ENCODE measurements around the gene RAPSN.
"Not testable (repeated sequence)": the region's sequence is repeated elsewhere in the genome, so short reads cannot be mapped to it uniquely, and the experiment has no call there.

The RAPSN gene

GRCh38 chr11:47466201-47466600 lies 17.3 kb upstream of the RAPSN start:
- no peak for DNase-seq (ENCODE audit: low spot score)

- DNase-seq (ENCODE audit: low spot score), result no peak
These were observed 15.5 kb upstream of the RAPSN start for GRCh38 chr11:47464483-47464882.

GRCh38 chr11:47461876-47462275 lies 12.9 kb upstream of the RAPSN start:
- DNase-seq (ENCODE audit: low spot score), result no peak

- DNase-seq (ENCODE audit: low spot score), result no peak
These were observed 11.8 kb upstream of the RAPSN start for GRCh38 chr11:47460571-47461235.

GRCh38 chr11:47454258-47454671 lies 5.3 kb upstream of the RAPSN start:
- DNase-seq (ENCODE audit: low spot score), result not testable (repeated sequence)

GRCh38 chr11:47453365-47453764 lies 4.4 kb upstream of the RAPSN start:
- DNase-seq (ENCODE audit: low spot score), result no peak

GRCh38 chr11:47451990-47452389 lies 3.1 kb upstream of the RAPSN start:
- no peak for DNase-seq (ENCODE audit: low spot score)

GRCh38 chr11:47451436-47451835 lies 2.5 kb upstream of the RAPSN start:
- no peak for DNase-seq (ENCODE audit: low spot score)

GRCh38 chr11:47449541-47449940 lies 605 bp upstream of the RAPSN start:
- DNase-seq (ENCODE audit: low spot score), result no peak

- DNase-seq (ENCODE audit: low spot score), result no peak
These were observed 1.0 kb downstream of the RAPSN start for GRCh38 chr11:47447906-47448305.

- no peak for DNase-seq (ENCODE audit: low spot score)
These were observed 2.1 kb downstream of the RAPSN start for GRCh38 chr11:47446833-47447232.

- DNase-seq (ENCODE audit: low spot score), result no peak
These were observed 3.1 kb downstream of the RAPSN start for GRCh38 chr11:47445840-47446239.

- DNase-seq (ENCODE audit: low spot score), result no peak
These were observed 5.1 kb downstream of the RAPSN start for GRCh38 chr11:47443817-47444216.

- DNase-seq (ENCODE audit: low spot score), result no peak
These were observed 5.8 kb downstream of the RAPSN start for GRCh38 chr11:47443028-47443700.

GRCh38 chr11:47442514-47442913 lies 6.4 kb downstream of the RAPSN start:
- DNase-seq (ENCODE audit: low spot score), result no peak

GRCh38 chr11:47441421-47441820 lies 7.5 kb downstream of the RAPSN start:
- no peak for DNase-seq (ENCODE audit: low spot score)

- DNase-seq (ENCODE audit: low spot score), result no peak
These were observed 8.9 kb downstream of the RAPSN start for GRCh38 chr11:47440054-47440476.

- no peak for DNase-seq (ENCODE audit: low spot score)
These were observed 10.2 kb downstream of the RAPSN start for GRCh38 chr11:47438721-47439120.

GRCh38 chr11:47437746-47438418 lies 11.1 kb downstream of the RAPSN start:
- DNase-seq (ENCODE audit: low spot score), result no peak

- no peak for DNase-seq (ENCODE audit: low spot score)
These were observed 11.7 kb downstream of the RAPSN start for GRCh38 chr11:47437218-47437745.

GRCh38 chr11:47436726-47437125 lies 12.2 kb downstream of the RAPSN start:
- no peak for DNase-seq (ENCODE audit: low spot score)

- no peak for DNase-seq (ENCODE audit: low spot score)
These were observed 13.2 kb downstream of the RAPSN start for GRCh38 chr11:47435687-47436086.
